Measurements from ENCODE around the gene STAG1.

DNA sequence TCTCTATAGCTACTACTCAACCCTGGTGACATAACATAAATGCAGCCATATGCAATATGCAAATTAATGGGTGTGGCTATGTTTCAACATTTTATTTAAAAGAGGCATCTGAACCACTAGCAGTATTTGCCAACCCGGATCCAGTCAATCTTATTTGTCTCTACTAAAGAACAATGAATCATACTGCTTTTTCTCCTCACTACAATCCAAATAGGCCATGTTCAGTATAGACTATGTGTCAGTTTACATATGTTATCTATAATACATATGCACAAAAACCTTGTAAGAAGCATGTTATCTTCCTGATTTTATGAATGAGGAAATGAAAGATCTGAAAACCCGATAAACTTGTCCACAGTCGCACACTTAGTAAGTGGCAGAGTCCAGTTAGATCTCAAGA is 125.7 kb downstream of the STAG1 start:
- TF ChIP-seq, protein P1, sequence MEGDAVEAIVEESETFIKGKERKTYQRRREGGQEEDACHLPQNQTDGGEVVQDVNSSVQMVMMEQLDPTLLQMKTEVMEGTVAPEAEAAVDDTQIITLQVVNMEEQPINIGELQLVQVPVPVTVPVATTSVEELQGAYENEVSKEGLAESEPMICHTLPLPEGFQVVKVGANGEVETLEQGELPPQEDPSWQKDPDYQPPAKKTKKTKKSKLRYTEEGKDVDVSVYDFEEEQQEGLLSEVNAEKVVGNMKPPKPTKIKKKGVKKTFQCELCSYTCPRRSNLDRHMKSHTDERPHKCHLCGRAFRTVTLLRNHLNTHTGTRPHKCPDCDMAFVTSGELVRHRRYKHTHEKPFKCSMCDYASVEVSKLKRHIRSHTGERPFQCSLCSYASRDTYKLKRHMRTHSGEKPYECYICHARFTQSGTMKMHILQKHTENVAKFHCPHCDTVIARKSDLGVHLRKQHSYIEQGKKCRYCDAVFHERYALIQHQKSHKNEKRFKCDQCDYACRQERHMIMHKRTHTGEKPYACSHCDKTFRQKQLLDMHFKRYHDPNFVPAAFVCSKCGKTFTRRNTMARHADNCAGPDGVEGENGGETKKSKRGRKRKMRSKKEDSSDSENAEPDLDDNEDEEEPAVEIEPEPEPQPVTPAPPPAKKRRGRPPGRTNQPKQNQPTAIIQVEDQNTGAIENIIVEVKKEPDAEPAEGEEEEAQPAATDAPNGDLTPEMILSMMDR (IDR thresholded peaks at IDR 0.05; ENCODE audit: insufficient read depth, low read depth, low read length), result no peak
- TF ChIP-seq EZH2 (IDR thresholded peaks at IDR 0.05; ENCODE audit: insufficient read depth, low read length), result no peak

Data from astrocyte (in vitro differentiated cells and primary cell).